ENCODE results near the gene MPZL1.

MPZL1 gene

GRCh38 chr1:167676916-167677848, 44.6 kb upstream of the MPZL1 start:
- ChIA-PET POLR2A (no interaction called here), CTCF (interaction anchor here (1.7 to 2.3 kb wide), 3 partner anchors 10 to 77 kb away, joined by 8 to 21 read pairs (median 14); no protein-coding TSS in a partner anchor)
- TF ChIP-seq, protein P1, sequence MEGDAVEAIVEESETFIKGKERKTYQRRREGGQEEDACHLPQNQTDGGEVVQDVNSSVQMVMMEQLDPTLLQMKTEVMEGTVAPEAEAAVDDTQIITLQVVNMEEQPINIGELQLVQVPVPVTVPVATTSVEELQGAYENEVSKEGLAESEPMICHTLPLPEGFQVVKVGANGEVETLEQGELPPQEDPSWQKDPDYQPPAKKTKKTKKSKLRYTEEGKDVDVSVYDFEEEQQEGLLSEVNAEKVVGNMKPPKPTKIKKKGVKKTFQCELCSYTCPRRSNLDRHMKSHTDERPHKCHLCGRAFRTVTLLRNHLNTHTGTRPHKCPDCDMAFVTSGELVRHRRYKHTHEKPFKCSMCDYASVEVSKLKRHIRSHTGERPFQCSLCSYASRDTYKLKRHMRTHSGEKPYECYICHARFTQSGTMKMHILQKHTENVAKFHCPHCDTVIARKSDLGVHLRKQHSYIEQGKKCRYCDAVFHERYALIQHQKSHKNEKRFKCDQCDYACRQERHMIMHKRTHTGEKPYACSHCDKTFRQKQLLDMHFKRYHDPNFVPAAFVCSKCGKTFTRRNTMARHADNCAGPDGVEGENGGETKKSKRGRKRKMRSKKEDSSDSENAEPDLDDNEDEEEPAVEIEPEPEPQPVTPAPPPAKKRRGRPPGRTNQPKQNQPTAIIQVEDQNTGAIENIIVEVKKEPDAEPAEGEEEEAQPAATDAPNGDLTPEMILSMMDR (IDR thresholded peaks at IDR 0.05; ENCODE audit: control extremely low read depth, extremely low read depth, low read depth, missing control alignments) = no peak
- peak; percentile 29 for DNase-seq (ENCODE audit: extremely low spot score)

- ChIA-PET CTCF (interaction anchor here (2.3 kb wide), 1 partner anchor 9 kb away, joined by 14 read pairs; no protein-coding TSS in a partner anchor), POLR2A (no interaction called here)
- TF ChIP-seq, protein P1 (IDR thresholded peaks at IDR 0.05; ENCODE audit: control extremely low read depth, extremely low read depth, low read depth, missing control alignments) = no peak
- DNase-seq (ENCODE audit: extremely low spot score) = no peak
Measured at GRCh38 chr1:167678422-167678821, 43.4 kb upstream of the MPZL1 start.

DNA sequence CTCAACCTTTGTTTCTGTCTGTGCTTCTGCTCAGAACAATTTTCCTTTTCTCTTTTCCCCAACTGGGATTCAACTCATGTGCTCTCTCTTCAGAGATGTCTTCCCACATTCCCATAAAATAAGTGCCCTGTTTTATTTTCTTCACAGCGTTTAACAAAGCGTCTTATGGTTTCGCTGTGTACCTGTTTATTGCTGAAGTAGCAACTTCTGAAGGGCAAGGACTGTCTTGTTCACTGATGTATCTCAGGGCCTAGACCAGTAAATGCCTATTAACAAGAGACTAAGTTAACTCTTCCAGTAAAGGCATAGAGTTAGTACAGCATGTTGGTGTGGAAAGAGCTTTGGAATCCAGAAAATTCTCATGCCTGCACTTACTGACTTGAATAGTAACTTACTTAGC, 42.9 kb upstream of the MPZL1 start:
- ChIA-PET POLR2A (no interaction called here), CTCF (interaction anchor here (2.3 kb wide), 1 partner anchor 9 kb away, joined by 14 read pairs; no protein-coding TSS in a partner anchor)
- TF ChIP-seq, protein P1 (IDR thresholded peaks at IDR 0.05; ENCODE audit: control extremely low read depth, extremely low read depth, low read depth, missing control alignments) = no peak
- DNase-seq (ENCODE audit: extremely low spot score) = no peak

DNA sequence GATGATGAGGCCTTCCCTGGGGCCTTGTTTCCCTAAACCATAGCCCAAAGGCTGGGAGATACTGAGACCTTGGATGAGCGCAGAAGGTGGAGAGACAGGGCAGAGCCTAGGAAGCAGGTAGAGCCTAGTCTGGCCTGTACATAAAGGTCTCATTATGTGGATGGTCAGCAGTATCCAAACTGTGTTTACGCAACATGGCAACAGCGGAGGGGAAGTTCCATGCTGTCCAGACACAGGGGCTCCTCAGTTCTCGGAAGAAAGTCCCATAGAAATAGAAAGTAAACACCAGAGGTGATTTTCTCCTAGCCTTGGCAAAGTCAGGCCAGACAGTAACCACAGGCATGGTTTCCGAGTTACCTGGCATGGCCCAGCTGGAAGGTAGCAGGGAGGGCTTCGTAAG, 42.1 kb upstream of the MPZL1 start:
- CTCF ChIA-PET = interaction anchor here (0.6 to 2.7 kb wide), 6 partner anchors 9 to 126 kb away, joined by 3 to 18 read pairs (median 6); partner anchors contain the start of gene CREG1
- POLR2A ChIA-PET = no interaction called here

GRCh38 chr1:167681024-167681423, 40.8 kb upstream of the MPZL1 start:
- TF ChIP-seq, protein P1 (IDR thresholded peaks at IDR 0.05; ENCODE audit: control extremely low read depth, extremely low read depth, low read depth, missing control alignments) = no peak
- DNase-seq (ENCODE audit: extremely low spot score) = no peak
- CTCF ChIA-PET = interaction anchor here (0.9 to 2.7 kb wide), 18 partner anchors 9 to 401 kb away, joined by 3 to 18 read pairs (median 4); partner anchors contain the start of gene CREG1
- POLR2A ChIA-PET = no interaction called here

More for the DNA sequence above, 42.1 kb upstream of the MPZL1 start:
- DNase-seq (ENCODE audit: extremely low spot score) = no peak
- TF ChIP-seq, protein P1 (IDR thresholded peaks at IDR 0.05; ENCODE audit: control extremely low read depth, extremely low read depth, low read depth, missing control alignments) = no peak

- ChIA-PET POLR2A (no interaction called here), CTCF (interaction anchor here (0.9 to 2.7 kb wide), 19 partner anchors 8 to 401 kb away, joined by 3 to 18 read pairs (median 4); partner anchors contain the start of gene CREG1)
- DNase-seq (ENCODE audit: extremely low spot score) = no peak
- TF ChIP-seq, protein P1 (IDR thresholded peaks at IDR 0.05; ENCODE audit: control extremely low read depth, extremely low read depth, low read depth, missing control alignments) = no peak
Measured at GRCh38 chr1:167681451-167682098, 40.2 kb upstream of the MPZL1 start.
